22Rv1 (cell line): ENCODE data around the gene TMEM129.

ENCODE experiments used
- CTCF ChIP-seq: fragments of 450-650 bp; IDR thresholded peaks from 2 replicates; pipeline ENCODE4 v1.5.1; 2017; ENCODE audit warnings: mild to moderate bottlenecking
- ZFX ChIP-seq: fragments of 450-650 bp; IDR thresholded peaks from 2 replicates; pipeline ENCODE4 v1.6.1; 2017; ENCODE audit warnings: antibody characterized with exemption, borderline replicate concordance

DNA sequence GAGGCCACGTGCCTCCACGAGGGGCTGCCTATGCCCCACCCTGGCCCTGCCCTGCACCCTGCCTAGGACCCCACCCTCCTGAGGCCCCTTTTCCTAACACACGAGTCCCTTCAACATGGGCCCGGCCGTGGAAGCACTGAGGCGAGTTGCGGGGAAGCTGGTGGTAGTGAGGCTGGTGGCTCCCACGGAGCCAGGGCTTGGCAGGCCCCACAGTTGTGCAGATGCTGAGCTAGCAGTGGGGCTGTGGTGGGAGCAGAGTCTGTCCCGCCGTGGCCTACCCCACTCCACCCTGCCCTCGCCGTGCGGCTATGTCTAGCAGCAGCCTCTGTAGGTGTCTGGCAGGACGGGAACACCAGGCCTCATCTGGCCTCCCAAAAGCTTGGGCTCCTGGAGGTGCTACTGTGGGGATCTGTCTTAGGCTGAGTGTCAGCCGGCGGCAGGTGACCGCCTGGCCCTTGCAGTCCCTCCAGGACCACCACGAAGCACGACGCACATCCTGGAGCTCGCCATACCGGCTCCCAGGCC is 19.0 kb upstream of the TMEM129 start:
- TF ChIP-seq CTCF (no peak), ZFX (no peak)
